HepG2 (cell line): ENCODE measurements around the gene CNNM4. TPM values are rescaled to one million over a fixed set of nuclear protein-coding genes. Genes with fewer than 3 reads are reported as not detected.

Experiments
- SIN3A ChIP-seq: IDR thresholded peaks from 2 replicates; pipeline ENCODE4 v1.6.1; 2011; ENCODE audit warnings: low read depth, mild to moderate bottlenecking, control low read depth, low read length, borderline replicate concordance
- SIX1 ChIP-seq: sonication (generic); formaldehyde crosslinking; IDR thresholded peaks from 2 replicates; pipeline ENCODE4 v1.4.0; 2020; ENCODE audit warnings: missing genetic modification reagents, borderline replicate concordance
- ZNF207 ChIP-seq: fragments of 450-650 bp; IDR thresholded peaks from 2 replicates; pipeline ENCODE4 v1.6.1; 2016; ENCODE audit warnings: antibody characterized with exemption, borderline replicate concordance
- ZNF367 ChIP-seq: sonication (generic); formaldehyde crosslinking; IDR thresholded peaks from 2 replicates; pipeline ENCODE4 v1.4.0; 2020; ENCODE audit warnings: missing genetic modification reagents, borderline replicate concordance
- ZNF441 ChIP-seq: sonication (generic); formaldehyde crosslinking; IDR thresholded peaks from 2 replicates; pipeline ENCODE4 v1.7.0; 2021; ENCODE audit warnings: missing genetic modification reagents, borderline replicate concordance
- ZNF550 ChIP-seq: sonication (generic); formaldehyde crosslinking; IDR thresholded peaks from 2 replicates; pipeline ENCODE4 v1.4.0; 2020; ENCODE audit warnings: mild to moderate bottlenecking, missing genetic modification reagents, borderline replicate concordance
- ZNF772 ChIP-seq: sonication (generic); formaldehyde crosslinking; IDR thresholded peaks from 2 replicates; pipeline ENCODE4 v1.5.0; 2020; ENCODE audit warnings: mild to moderate bottlenecking, missing genetic modification reagents
- polyA plus RNA-seq, 8 experiments: library from polyadenylated mRNA; depleted of rRNA in 3 of 8; stranded (reverse) in 7 of 8; unstranded in 1 of 8; fragments of >200 nt; fragmentation: Illumina TruSeq in 4 of 8; extraction: Trizol in 4 of 8; gene quantifications; 2 replicates each; pipeline versions ENCODE4 v1.2.1 to v1.2.3, GENCODE V29; 2011 to 2016; ENCODE audit warnings: low read depth in 4 of 8, missing spikeins in 1 of 8, mixed read lengths in 1 of 8; ENCODE audit not compliant: insufficient read depth in 1 of 8
- total RNA-seq, 5 experiments: library from RNA; depleted of rRNA; stranded (reverse); fragments of >200 nt; fragmentation: Illumina TruSeq; extraction: Trizol; gene quantifications; 2 replicates each; pipeline ENCODE4 v1.2.3, GENCODE V29; 2016; ENCODE audit warnings: low read depth in 1 of 5
- TF ChIP-seq, protein P1 (sequence below), 2 experiments: fragments of 450-650 bp in 1 of 2; sonication (generic) in 1 of 2; formaldehyde crosslinking in 1 of 2; IDR thresholded peaks; 2 replicates each; pipeline versions ENCODE4 v1.6.1 to v1.8.0; 2016 to 2022; ENCODE audit warnings: antibody characterized with exemption in 1 of 2, mild to moderate bottlenecking in 1 of 2, missing genetic modification reagents in 1 of 2
- TF ChIP-seq, protein P2 (sequence below): sonication (generic); formaldehyde crosslinking; IDR thresholded peaks from 2 replicates; pipeline ENCODE4 v1.5.0; 2020; ENCODE audit warnings: mild to moderate bottlenecking, missing genetic modification reagents
- TF ChIP-seq, protein P3 (sequence below): IDR thresholded peaks from 2 replicates; pipeline ENCODE4 v1.6.1; 2016; ENCODE audit warnings: mild to moderate bottlenecking, missing biosample characterization, missing genetic modification reagents

CNNM4 gene
- total and polyA plus RNA-seq, 2 of the 13 experiments (the other 11 are each of a cell fraction or from before 2014, with no cell fraction given): 5.9 to 8.4 TPM

DNA sequence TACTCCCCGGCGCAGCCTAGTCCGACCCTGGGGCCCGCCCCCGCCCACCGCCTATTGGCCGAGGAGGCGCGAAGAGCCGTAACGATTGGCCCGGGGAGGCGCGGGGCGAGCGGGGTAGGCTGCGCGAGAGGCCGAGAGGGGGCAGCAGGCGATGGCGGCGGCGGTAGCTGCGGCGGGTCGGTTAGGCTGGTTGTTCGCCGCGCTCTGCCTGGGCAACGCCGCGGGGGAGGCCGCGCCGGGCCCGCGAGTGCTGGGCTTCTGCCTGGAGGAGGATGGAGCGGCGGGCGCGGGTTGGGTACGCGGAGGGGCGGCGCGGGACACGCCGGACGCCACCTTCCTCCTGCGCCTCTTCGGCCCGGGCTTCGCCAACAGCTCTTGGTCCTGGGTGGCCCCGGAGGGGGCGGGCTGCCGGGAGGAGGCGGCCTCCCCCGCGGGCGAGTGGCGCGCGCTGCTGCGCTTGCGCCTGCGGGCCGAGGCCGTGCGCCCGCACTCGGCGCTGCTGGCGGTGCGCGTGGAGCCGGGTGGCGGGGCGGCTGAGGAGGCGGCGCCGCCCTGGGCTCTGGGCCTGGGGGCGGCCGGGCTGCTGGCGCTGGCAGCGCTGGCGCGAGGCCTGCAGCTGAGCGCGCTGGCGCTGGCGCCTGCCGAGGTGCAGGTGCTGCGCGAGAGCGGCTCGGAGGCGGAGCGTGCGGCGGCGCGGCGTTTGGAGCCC is 55.6 kb downstream of the CNNM4 start, which contains the start of gene CNNM3 (continued):
- TF ChIP-seq, protein P1, sequence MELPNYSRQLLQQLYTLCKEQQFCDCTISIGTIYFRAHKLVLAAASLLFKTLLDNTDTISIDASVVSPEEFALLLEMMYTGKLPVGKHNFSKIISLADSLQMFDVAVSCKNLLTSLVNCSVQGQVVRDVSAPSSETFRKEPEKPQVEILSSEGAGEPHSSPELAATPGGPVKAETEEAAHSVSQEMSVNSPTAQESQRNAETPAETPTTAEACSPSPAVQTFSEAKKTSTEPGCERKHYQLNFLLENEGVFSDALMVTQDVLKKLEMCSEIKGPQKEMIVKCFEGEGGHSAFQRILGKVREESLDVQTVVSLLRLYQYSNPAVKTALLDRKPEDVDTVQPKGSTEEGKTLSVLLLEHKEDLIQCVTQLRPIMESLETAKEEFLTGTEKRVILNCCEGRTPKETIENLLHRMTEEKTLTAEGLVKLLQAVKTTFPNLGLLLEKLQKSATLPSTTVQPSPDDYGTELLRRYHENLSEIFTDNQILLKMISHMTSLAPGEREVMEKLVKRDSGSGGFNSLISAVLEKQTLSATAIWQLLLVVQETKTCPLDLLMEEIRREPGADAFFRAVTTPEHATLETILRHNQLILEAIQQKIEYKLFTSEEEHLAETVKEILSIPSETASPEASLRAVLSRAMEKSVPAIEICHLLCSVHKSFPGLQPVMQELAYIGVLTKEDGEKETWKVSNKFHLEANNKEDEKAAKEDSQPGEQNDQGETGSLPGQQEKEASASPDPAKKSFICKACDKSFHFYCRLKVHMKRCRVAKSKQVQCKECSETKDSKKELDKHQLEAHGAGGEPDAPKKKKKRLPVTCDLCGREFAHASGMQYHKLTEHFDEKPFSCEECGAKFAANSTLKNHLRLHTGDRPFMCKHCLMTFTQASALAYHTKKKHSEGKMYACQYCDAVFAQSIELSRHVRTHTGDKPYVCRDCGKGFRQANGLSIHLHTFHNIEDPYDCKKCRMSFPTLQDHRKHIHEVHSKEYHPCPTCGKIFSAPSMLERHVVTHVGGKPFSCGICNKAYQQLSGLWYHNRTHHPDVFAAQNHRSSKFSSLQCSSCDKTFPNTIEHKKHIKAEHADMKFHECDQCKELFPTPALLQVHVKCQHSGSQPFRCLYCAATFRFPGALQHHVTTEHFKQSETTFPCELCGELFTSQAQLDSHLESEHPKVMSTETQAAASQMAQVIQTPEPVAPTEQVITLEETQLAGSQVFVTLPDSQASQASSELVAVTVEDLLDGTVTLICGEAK (IDR thresholded peaks at IDR 0.05): no peak
- TF ChIP-seq, protein P1 (CRISPR knock-in tag; IDR thresholded peaks at IDR 0.05): 0 out of 2 replicates have a peak, but pooled peaks have one; percentile 52
- peak; percentile 66; the same call in 1 of the 2 replicates for TF ChIP-seq ZNF367 (CRISPR knock-in tag)
- TF ChIP-seq ZNF207: no peak
- TF ChIP-seq SIX1 (CRISPR knock-in tag): no peak
- TF ChIP-seq ZNF550: 0 out of 2 replicates have a peak, but pooled peaks have one; percentile 67
- TF ChIP-seq, protein P2, sequence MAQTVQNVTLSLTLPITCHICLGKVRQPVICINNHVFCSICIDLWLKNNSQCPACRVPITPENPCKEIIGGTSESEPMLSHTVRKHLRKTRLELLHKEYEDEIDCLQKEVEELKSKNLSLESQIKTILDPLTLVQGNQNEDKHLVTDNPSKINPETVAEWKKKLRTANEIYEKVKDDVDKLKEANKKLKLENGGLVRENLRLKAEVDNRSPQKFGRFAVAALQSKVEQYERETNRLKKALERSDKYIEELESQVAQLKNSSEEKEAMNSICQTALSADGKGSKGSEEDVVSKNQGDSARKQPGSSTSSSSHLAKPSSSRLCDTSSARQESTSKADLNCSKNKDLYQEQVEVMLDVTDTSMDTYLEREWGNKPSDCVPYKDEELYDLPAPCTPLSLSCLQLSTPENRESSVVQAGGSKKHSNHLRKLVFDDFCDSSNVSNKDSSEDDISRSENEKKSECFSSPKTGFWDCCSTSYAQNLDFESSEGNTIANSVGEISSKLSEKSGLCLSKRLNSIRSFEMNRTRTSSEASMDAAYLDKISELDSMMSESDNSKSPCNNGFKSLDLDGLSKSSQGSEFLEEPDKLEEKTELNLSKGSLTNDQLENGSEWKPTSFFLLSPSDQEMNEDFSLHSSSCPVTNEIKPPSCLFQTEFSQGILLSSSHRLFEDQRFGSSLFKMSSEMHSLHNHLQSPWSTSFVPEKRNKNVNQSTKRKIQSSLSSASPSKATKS: no peak
- TF ChIP-seq SIN3A: peak; percentile 74; the same call in 1 of the 2 replicates
- peak; percentile 52; the same call in 1 of the 2 replicates for TF ChIP-seq ZNF441 (CRISPR knock-in tag)
- TF ChIP-seq ZNF772 (CRISPR knock-in tag): peak; percentile 48; the same call in 1 of the 2 replicates
- TF ChIP-seq, protein P3, sequence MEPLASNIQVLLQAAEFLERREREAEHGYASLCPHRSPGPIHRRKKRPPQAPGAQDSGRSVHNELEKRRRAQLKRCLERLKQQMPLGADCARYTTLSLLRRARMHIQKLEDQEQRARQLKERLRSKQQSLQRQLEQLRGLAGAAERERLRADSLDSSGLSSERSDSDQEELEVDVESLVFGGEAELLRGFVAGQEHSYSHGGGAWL (CRISPR knock-in tag): 0 out of 2 replicates have a peak, but pooled peaks have one; percentile 54
